HG02759 (cell line): ENCODE measurements around the gene FPR2.
"Not testable (repeated sequence)": the region's sequence is repeated elsewhere in the genome, so short reads cannot be mapped to it uniquely, and the experiment has no call there.

Source experiments
- ATAC-seq: cut with Tn5 transposase; IDR thresholded peaks from one replicate; pipeline ENCODE4 v1.9.1; 2021; ENCODE audit warnings: mild to moderate bottlenecking, moderate library complexity; ENCODE audit not compliant: unreplicated experiment

The FPR2 gene

DNA sequence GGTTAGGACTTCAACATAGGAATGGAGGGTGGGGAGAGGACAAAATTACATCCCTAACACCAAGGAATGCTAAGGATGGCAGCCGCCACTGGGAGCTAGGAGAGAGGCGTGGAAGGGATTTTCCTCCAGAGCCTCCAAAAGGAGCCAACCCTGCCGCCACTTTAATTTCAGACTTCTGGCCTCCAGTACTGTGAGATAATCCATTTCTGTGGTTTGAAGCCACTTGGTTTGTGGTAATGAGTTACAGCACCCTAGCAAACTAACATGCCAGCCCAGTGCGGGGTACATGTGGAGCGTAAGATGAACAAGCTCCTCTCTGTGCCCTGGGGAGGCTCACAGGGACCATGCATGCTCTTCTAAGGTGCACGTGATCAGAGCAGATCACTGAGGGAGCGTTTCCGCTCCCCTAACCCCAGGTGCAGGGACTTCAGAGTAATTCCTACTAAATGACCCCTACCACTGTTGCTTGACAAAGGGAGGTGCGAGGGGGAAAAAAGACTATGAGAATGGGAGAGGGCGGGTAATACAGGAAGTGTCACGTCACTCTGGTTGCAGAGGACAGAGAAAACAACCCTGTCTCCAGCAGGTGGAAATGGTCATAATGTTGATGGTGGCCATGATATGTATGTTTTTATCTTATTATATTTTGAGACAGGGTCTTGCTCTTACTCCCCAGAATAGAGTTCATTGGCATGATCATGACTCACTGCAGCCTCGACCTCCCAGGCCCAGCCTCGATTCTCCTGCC is 21.3 kb upstream of the FPR2 start:
- no peak for ATAC-seq

- ATAC-seq: no peak
Measured at GRCh38 chr19:51740356-51740755, 20.6 kb upstream of the FPR2 start.

- ATAC-seq: no peak
Measured at GRCh38 chr19:51742789-51743188, 18.2 kb upstream of the FPR2 start.

GRCh38 chr19:51743405-51743804 is 17.6 kb upstream of the FPR2 start:
- no peak for ATAC-seq

- ATAC-seq: no peak
Measured at GRCh38 chr19:51746731-51747130, 14.2 kb upstream of the FPR2 start.

- ATAC-seq: no peak
Measured at GRCh38 chr19:51749979-51750378, 11.0 kb upstream of the FPR2 start.

GRCh38 chr19:51750400-51751094 is 10.4 kb upstream of the FPR2 start:
- no peak for ATAC-seq

- ATAC-seq: no peak
Measured at GRCh38 chr19:51751655-51752054, 9.3 kb upstream of the FPR2 start, which contains the start of gene FPR1. Gene FPR1 (minus strand): TSS chr19:51751878. CDS start chr19:51746994, 4,884 bp downstream.

GRCh38 chr19:51754109-51754508 is 6.9 kb upstream of the FPR2 start:
- ATAC-seq: no peak

DNA sequence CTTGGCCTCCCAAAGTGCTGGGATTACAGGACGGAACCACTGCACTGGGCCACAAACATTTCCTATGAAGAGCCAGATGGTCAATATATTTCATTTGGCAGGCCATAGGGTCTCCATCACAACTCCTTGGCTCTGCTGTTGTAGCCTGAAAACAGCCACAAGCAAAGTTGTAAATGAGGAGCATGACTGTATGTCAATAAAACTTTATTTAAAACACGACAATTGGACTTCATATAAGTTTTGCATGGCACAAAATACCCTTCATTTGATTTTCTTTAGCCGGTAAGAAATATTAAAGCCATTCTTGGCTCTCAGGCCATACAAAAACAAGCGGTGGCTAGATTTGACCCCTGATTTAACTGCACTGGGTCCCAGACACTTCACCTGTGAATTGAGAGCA is 6.2 kb upstream of the FPR2 start:
- ATAC-seq: no peak

GRCh38 chr19:51755571-51755970 is 5.4 kb upstream of the FPR2 start:
- ATAC-seq: no peak

DNA sequence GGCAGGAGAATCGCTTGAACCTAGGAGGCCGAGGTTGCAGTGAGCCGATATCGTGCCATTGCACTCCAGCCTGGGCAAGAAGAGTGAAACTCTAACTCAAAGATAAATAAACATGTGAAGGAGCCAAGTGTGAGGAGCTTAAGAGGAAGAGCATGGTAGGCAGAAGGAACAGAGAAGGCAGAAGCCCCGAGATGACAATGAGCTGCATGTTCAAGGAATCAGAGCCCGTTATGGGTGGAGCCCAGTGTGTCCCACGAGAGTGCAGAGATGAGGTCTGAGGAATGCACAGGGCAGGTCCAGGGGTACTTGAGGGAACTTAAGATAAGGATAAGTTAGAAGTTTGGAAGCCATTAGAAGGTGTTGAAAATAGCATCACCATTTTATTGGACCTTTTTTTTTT is 716 bp downstream of the FPR2 start:
- ATAC-seq: no peak

- ATAC-seq: no peak
Measured at GRCh38 chr19:51765086-51765485, 4.1 kb downstream of the FPR2 start.

- ATAC-seq: no peak
Measured at GRCh38 chr19:51766461-51766860, 5.5 kb downstream of the FPR2 start.

- no peak for ATAC-seq
Measured at GRCh38 chr19:51771376-51772130, 10.6 kb downstream of the FPR2 start.

GRCh38 chr19:51772977-51773376 is 12.0 kb downstream of the FPR2 start:
- ATAC-seq: no peak

DNA sequence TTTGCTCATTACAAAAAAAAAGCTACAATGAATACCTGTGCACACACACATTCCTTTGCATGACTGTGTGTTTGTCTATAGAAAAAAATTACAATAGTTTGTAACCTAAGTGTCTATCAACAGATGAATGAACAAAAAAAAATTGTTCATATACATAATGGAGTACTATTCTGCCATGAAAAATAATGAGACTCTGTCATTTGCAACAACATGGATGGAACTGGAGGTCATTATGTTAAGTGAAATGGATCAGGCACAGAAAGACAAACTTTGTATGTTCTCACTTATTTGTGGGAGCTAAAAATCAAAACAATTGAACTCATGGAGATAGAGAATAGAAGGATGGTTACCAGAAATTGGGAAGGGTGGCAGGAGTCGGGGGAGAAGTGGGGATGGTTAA is 15.6 kb downstream of the FPR2 start:
- ATAC-seq: not testable (repeated sequence)

GRCh38 chr19:51777570-51778462 is 16.8 kb downstream of the FPR2 start:
- ATAC-seq: no peak

DNA sequence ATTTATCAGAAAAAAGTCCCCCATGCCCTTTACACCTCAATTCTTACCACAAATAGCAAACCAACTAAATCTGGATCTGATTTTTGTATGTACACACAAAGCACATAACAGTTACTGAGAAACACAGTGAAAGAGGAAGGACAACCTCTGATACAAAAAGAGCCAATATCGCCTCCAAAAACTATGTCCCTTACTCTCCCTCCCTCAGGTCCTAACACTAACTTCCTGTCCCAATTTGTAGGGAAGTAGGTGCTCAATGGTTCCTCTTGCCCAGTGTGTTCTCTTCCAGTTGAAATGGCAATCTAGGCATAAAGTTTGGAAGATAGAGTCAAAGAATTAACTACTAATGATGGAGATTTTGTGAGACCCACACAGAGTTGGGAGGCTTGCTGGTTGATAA is 18.2 kb downstream of the FPR2 start:
- no peak for ATAC-seq

- ATAC-seq: no peak
Measured at GRCh38 chr19:51779703-51780102, 18.7 kb downstream of the FPR2 start.

- no peak for ATAC-seq
Measured at GRCh38 chr19:51780270-51780669, 19.3 kb downstream of the FPR2 start.
